Measurements from ENCODE around the gene RGPD8. TPM values are rescaled to one million over a fixed set of nuclear protein-coding genes. Genes with fewer than 3 reads are reported as not detected.

Gene RGPD8
- total RNA-seq, 1 experiment from 2014 or later = 13.6 TPM

DNA sequence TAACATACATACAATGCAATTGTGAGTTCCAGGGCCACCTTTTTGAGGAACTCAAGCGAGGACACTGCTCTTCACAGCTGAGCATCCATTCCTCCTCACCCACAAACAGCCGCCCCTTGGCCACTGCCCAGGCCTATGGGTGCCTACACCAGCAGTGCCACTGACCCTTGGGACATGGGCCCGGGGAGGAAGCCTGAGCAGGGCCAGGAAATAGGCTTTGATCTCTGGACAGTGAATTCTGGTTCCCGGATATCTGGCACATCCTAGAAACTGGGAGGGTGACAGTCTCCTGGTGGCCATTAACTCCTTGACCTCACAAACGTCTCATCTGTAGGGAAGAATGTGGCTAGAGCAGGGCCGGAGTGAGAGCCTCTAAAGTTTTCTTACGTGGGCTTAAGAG is 43.0 kb upstream of the RGPD8 start:
- intact Hi-C loops (cut with micrococcal nuclease) = no loop called here
- Histone ChIP-seq H3K27me3 (ENCODE audit: low read length) (no peaks in the 10 kb centered on the region), H3K36me3 (ENCODE audit: low read depth, low read length) (no peaks in the 10 kb centered on the region), H2AFZ (ENCODE audit: low read length) (no peak overlapping the region), H3F3A (ENCODE audit: low read length, unreplicated experiment) (no peaks in the 10 kb centered on the region), H3K9me3 (ENCODE audit: low read length) (no peaks in the 10 kb centered on the region), H4K20me1 (ENCODE audit: low read length) (no peaks in the 10 kb centered on the region), H3K9ac (ENCODE audit: low read length) (no peak overlapping the region), H3K27ac (ENCODE audit: low read length) (no peak overlapping the region), H3K79me2 (ENCODE audit: low read length) (no peaks in the 10 kb centered on the region), H3K9me2 (replicated peaks; ENCODE audit: low read length) (no peaks in the 10 kb centered on the region), H3K4me1 (ENCODE audit: insufficient read depth, low read length) (peaks cover 6% of the 10 kb centered on the region; the same call in 1 of the 2 replicates), H3K4me3 (ENCODE audit: low read length) (no peak overlapping the region), H3K4me2 (ENCODE audit: low read length) (no peak overlapping the region)
- no TSS peak for BruUV-seq (replicated peaks)
- DNase-seq (no peak), ATAC-seq (no peak)
- ChIA-PET CTCF (interaction anchor here (0.7 kb wide), 1 partner anchor 24 kb away, joined by 6 read pairs; no protein-coding TSS in a partner anchor), POLR2A (ENCODE audit: unreplicated experiment) (no interaction called here)
- TF ChIP-seq CTCF (conservative IDR thresholded peaks at IDR 0.05; ENCODE audit: low read depth, low read length) (no peak), EZH2phosphoT487 (IDR thresholded peaks at IDR 0.05; ENCODE audit: borderline replicate concordance, low read length) (no peak), EZH2 (IDR thresholded peaks at IDR 0.05; ENCODE audit: low read length, unreplicated experiment) (no peak)

DNA sequence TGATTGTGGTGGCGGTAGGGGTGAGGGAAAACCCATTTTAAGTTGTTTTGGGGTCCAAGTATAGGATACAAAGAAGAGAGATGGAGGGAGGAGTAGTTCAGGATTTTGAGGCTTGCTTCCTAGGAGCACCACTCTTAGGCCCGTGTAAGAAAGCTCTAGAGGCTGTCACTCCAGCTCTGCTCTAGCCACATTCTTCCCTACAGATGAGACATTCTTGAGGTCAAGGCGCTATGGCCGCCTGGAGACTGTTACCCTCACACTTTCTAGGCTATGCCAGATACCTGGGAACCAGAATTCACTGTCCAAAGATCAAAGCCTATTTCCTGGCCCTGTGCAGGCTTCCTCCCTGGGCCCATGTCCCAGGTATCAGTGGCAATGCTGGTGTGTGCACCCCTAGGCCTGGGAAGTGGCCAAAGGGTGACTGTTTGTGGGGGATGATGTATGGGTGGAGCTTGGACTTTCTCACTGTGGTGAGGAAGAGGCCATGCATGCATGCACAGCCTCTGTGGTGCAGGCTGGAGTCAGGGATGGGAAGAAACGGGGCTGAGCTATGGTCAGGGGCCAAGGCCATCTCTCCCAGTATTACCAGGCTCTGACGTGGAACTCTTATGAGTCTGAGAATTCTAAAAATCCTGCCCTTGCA is 41.5 kb upstream of the RGPD8 start:
- no peaks in the 10 kb centered on the region for H3K9me3 ChIP-seq (ENCODE audit: low read length)
- intact Hi-C loops (cut with micrococcal nuclease) = no loop called here
- H3K9ac ChIP-seq (ENCODE audit: low read length) = no peak overlapping the region
- ATAC-seq = no peak; the same call in 1 of the 2 replicates
- no peak overlapping the region for H2AFZ ChIP-seq (ENCODE audit: low read length)
- no peak overlapping the region for H3K4me2 ChIP-seq (ENCODE audit: low read length)
- no peak overlapping the region for H3K27ac ChIP-seq (ENCODE audit: low read length)
- ChIA-PET POLR2A (ENCODE audit: unreplicated experiment) (no interaction called here), CTCF (no interaction called here)
- no peak for TF ChIP-seq CTCF (conservative IDR thresholded peaks at IDR 0.05; ENCODE audit: low read depth, low read length)
- H4K20me1 ChIP-seq (ENCODE audit: low read length) = no peaks in the 10 kb centered on the region
- no peaks in the 10 kb centered on the region for H3K9me2 ChIP-seq (replicated peaks; ENCODE audit: low read length)
- H3F3A ChIP-seq (ENCODE audit: low read length, unreplicated experiment) = no peaks in the 10 kb centered on the region
- no peaks in the 10 kb centered on the region for H3K27me3 ChIP-seq (ENCODE audit: low read length)
- H3K4me1 ChIP-seq (ENCODE audit: insufficient read depth, low read length) = no peaks in the 10 kb centered on the region
- no TSS peak for BruUV-seq (replicated peaks)
- no peak for DNase-seq
- H3K36me3 ChIP-seq (ENCODE audit: low read depth, low read length) = no peaks in the 10 kb centered on the region
- no peaks in the 10 kb centered on the region for H3K79me2 ChIP-seq (ENCODE audit: low read length)
- H3K4me3 ChIP-seq (ENCODE audit: low read length) = no peak overlapping the region

GRCh38 chr2:112472547-112473263 is 39.3 kb upstream of the RGPD8 start:
- no peaks in the 10 kb centered on the region for H3K9me3 ChIP-seq (ENCODE audit: low read length)
- H3K27ac ChIP-seq (ENCODE audit: low read length) = no peak overlapping the region
- no peak overlapping the region for H2AFZ ChIP-seq (ENCODE audit: low read length)
- POLR2A ChIA-PET (ENCODE audit: unreplicated experiment) = no interaction called here
- no peaks in the 10 kb centered on the region for H3F3A ChIP-seq (ENCODE audit: low read length, unreplicated experiment)
- H3K4me1 ChIP-seq (ENCODE audit: insufficient read depth, low read length) = no peaks in the 10 kb centered on the region
- no peak overlapping the region for H3K4me3 ChIP-seq (ENCODE audit: low read length)
- H4K20me1 ChIP-seq (ENCODE audit: low read length) = no peaks in the 10 kb centered on the region
- H3K9me2 ChIP-seq (replicated peaks; ENCODE audit: low read length) = no peaks in the 10 kb centered on the region
- no peaks in the 10 kb centered on the region for H3K36me3 ChIP-seq (ENCODE audit: low read depth, low read length)
- no peak for DNase-seq
- TF ChIP-seq EZH2 (IDR thresholded peaks at IDR 0.05; ENCODE audit: low read length, unreplicated experiment) (no peak), EZH2phosphoT487 (IDR thresholded peaks at IDR 0.05; ENCODE audit: borderline replicate concordance, low read length) (no peak), CTCF (conservative IDR thresholded peaks at IDR 0.05; ENCODE audit: low read depth, low read length) (no peak)
- no peak overlapping the region for H3K4me2 ChIP-seq (ENCODE audit: low read length)
- no peaks in the 10 kb centered on the region for H3K79me2 ChIP-seq (ENCODE audit: low read length)
- no peak overlapping the region for H3K9ac ChIP-seq (ENCODE audit: low read length)
- intact Hi-C loops (cut with micrococcal nuclease) = no loop called here
- CTCF ChIA-PET = interaction anchor here (0.8 kb wide), 1 partner anchor 469 kb away, joined by 3 read pairs; no protein-coding TSS in a partner anchor
- BruUV-seq (replicated peaks) = no TSS peak
- no peaks in the 10 kb centered on the region for H3K27me3 ChIP-seq (ENCODE audit: low read length)
- no peak for ATAC-seq

Measured in PC-3 (cell line).